Measurements from ENCODE around the gene NES. TPM values are rescaled to one million over a fixed set of nuclear protein-coding genes. Genes with fewer than 3 reads are reported as not detected.
"Not testable (repeated sequence)": the region's sequence is repeated elsewhere in the genome, so short reads cannot be mapped to it uniquely, and the experiment has no call there.

Gene NES
- total RNA-seq, 2 experiments from 2014 or later: 0.02 TPM; not detected in 1

DNA sequence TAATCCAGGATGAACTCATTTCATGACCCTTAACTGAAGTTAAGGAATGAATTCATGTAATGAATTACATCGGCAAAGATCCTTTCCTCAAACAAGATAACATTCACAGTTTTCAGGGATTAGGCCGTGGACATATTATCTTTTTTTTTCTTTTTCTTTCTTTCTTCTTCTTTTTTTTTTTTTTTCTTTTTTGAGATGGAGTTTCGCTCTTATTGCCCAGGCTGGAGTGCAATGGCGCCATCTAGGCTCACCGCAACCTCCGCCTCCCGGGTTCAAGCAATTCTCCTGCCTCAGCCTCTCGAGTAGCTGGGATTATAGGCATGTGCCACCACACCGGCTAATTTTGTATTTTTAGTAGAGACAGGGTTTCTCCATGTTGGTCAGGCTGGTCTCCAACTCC is 46.1 kb downstream of the NES start:
- H3K36me3 Mint-ChIP-seq (ENCODE audit: low read depth); H3K27ac Mint-ChIP-seq; ATAC-seq; intact Hi-C loops (cut with DNase I, micrococcal nuclease); H3K4me1 Mint-ChIP-seq; POLR2A ChIA-PET; H3K9me3 Mint-ChIP-seq (ENCODE audit: low read depth); DNase-seq; H3K4me3 Mint-ChIP-seq: not testable (repeated sequence)
- H3K27me3 Mint-ChIP-seq: peaks cover 40% of the 10 kb centered on the region
- CTCF ChIA-PET: interaction anchor here (1.2 kb wide), 1 partner anchor 12 kb away, joined by 3 read pairs; no protein-coding TSS in a partner anchor

DNA sequence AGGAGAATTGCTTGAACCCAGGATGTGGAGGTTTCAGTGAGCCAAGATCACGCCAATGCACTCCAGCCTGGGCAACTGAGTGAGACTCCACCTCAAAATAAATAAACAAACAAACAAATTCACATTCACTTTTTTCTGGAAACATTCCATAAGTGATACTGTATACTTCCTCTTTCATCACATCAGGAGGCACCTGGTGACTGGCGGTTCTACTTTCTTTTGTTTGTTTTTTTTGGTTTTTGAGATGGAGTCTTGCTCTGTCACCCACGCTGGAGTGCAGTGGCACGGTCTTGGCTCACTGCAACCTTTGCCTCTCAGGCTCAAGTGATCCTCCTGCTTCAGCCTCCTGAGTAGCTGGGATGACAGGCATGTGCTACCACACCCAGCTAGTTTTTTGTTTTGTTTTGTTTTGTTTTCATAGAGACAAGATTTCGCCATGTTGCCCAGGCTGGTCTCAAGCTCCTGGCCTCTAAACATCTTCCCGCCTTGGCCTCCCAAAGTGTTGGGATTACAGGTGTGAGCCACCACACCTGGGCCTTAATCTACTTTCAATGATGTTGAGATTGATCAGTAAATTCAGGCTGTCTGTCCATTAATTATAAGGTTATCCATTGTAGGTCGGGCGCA is 47.3 kb downstream of the NES start:
- ChIA-PET POLR2A (no interaction called here), CTCF (interaction anchor here (0.7 kb wide), 1 partner anchor 12 kb away, joined by 3 read pairs; the partner anchor contains the start of gene BCAN)
- intact Hi-C loops (cut with DNase I, micrococcal nuclease): loop anchor here in 1 of 2 experiments (5.0 kb wide), 1 partner anchor 77 kb away; the partner anchor contains the start of gene CRABP2
- no peak for DNase-seq
- H3K27me3 Mint-ChIP-seq: peaks cover 42% of the 10 kb centered on the region
- H3K4me1 Mint-ChIP-seq: peaks cover 6% of the 10 kb centered on the region
- no peak overlapping the region for H3K4me3 Mint-ChIP-seq
- ATAC-seq: no peak
- H3K36me3 Mint-ChIP-seq (ENCODE audit: low read depth): no peaks in the 10 kb centered on the region
- H3K9me3 Mint-ChIP-seq (ENCODE audit: low read depth): no peaks in the 10 kb centered on the region
- H3K27ac Mint-ChIP-seq: no peak overlapping the region

DNA sequence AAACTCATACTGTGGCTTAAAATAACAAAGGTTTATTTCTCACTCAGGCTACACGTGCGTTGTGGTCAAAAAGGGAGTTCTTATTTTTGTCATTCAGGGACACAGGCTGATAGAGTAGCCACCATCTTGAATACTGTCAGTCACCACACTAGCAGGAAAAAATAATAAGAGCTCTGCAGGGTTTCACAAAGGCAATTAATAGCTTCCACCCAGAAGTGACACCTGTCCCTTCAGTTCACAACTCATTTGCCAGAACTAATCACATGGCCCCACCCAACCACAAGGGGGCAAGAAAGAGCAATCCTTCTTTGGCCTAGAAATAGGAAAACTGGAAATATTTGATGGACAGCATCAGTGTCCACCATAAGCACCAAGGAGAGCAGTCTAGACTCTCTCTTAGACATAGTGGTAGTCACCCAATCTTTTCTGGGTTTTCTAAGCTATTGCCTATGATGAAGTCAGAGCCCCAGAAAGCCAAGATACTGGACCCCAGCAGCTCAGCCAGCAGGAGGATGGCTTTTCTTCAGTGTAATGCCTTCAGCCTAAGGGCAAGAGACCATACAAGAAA is 49.8 kb downstream of the NES start:
- ChIA-PET CTCF (interaction anchor here (0.6 to 7.0 kb wide), 32 partner anchors 10 to 256 kb away, joined by 3 to 117 read pairs (median 5); partner anchors contain the start of genes BCAN, CRABP2, MEF2D and NAXE), POLR2A (interaction anchor here (0.6 kb wide), 1 partner anchor 25 kb away, joined by 4 read pairs; no protein-coding TSS in a partner anchor)
- no peak overlapping the region for H3K27ac Mint-ChIP-seq
- intact Hi-C loops (cut with DNase I, micrococcal nuclease): loop anchor here (1.0 to 5.0 kb wide), 2 partner anchors 80 to 98 kb away; partner anchors contain the start of gene CRABP2 (in 1 of the 2)
- DNase-seq (peak; percentile 58), ATAC-seq (peak; percentile 30)
- peaks cover 6% of the 10 kb centered on the region for H3K4me1 Mint-ChIP-seq
- H3K4me3 Mint-ChIP-seq: no peak overlapping the region
- no peaks in the 10 kb centered on the region for H3K9me3 Mint-ChIP-seq (ENCODE audit: low read depth)
- H3K36me3 Mint-ChIP-seq (ENCODE audit: low read depth): no peaks in the 10 kb centered on the region
- H3K27me3 Mint-ChIP-seq: peaks cover 45% of the 10 kb centered on the region

DNA sequence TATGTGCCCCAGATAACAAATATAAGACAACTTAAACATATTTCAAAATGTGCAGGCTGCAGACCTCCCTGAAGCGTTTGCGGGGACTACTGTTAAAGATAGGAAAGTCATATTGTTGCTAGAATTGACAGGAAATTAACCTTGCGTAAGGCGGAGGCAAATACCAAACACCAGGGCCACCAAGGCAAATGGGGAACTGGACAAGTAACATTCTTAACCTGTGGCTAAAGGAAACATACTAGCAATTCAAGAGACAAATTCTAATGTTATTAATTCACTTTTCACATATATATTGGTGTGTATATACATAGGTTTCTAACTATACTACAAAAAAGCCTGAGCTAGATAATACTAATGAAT is 51.1 kb downstream of the NES start:
- ATAC-seq (no peak), DNase-seq (no peak)
- Mint-ChIP-seq H3K4me3 (no peak overlapping the region), H3K4me1 (peaks cover 6% of the 10 kb centered on the region), H3K27me3 (peaks cover 43% of the 10 kb centered on the region), H3K27ac (no peak overlapping the region), H3K9me3 (ENCODE audit: low read depth) (no peaks in the 10 kb centered on the region), H3K36me3 (ENCODE audit: low read depth) (no peaks in the 10 kb centered on the region)
- intact Hi-C loops (cut with DNase I, micrococcal nuclease): loop anchor here in 1 of 2 experiments (1.0 to 5.0 kb wide), 2 partner anchors 52 to 81 kb away; partner anchors contain the start of gene CRABP2
- POLR2A ChIA-PET: no interaction called here
- CTCF ChIA-PET: interaction anchor here (0.6 to 7.0 kb wide), 21 partner anchors 12 to 230 kb away, joined by 3 to 117 read pairs (median 4); partner anchors contain the start of genes BCAN, CRABP2, MEF2D and NES

DNA sequence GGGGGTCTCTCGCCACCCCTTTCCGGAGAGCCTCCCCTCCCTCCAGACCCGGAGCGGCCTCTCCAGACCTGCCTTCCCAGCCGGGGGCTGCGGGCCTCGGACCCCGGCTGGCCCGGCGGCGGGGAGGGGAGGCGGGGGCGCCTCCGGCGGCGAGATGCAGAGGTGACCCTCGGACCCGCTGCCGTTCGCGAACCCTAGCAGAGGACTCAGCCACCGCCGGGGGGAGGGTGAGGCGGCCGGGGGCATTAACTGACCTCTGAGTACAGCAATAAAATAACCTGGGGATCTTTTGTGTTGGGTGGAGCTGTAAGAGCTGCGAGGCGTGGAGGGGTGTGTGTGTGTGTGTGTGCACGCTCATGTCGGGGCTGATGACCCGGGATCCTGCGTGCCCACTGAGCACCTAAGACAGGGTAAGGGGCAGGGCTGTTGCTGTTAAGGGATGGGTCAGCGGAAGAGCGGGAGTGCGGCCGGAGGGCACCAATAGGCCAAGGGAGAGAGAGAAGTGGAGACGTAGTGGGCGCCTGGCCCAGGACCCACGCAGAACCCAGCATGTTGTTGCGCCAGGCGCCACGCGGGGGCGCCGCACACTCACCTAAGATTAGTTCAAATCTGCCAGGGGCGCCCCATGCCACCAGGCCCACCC is 51.6 kb downstream of the NES start:
- no peaks in the 10 kb centered on the region for H3K9me3 Mint-ChIP-seq (ENCODE audit: low read depth)
- CTCF ChIA-PET: interaction anchor here (0.6 to 7.0 kb wide), 12 partner anchors 14 to 168 kb away, joined by 3 to 117 read pairs (median 6); partner anchors contain the start of genes CRABP2 and NAXE
- no peaks in the 10 kb centered on the region for H3K36me3 Mint-ChIP-seq (ENCODE audit: low read depth)
- intact Hi-C loops (cut with DNase I, micrococcal nuclease): loop anchor here (1.0 to 5.0 kb wide), 4 partner anchors 32 to 82 kb away; partner anchors contain the start of gene CRABP2 (in 1 of the 2)
- no peak overlapping the region for H3K27ac Mint-ChIP-seq
- ATAC-seq: peak; percentile 65
- peak overlapping the region; percentile 53 for H3K4me3 Mint-ChIP-seq
- H3K4me1 Mint-ChIP-seq: peaks cover 6% of the 10 kb centered on the region
- POLR2A ChIA-PET: no interaction called here
- peaks cover 41% of the 10 kb centered on the region for H3K27me3 Mint-ChIP-seq
- peak; percentile 83 for DNase-seq

DNA sequence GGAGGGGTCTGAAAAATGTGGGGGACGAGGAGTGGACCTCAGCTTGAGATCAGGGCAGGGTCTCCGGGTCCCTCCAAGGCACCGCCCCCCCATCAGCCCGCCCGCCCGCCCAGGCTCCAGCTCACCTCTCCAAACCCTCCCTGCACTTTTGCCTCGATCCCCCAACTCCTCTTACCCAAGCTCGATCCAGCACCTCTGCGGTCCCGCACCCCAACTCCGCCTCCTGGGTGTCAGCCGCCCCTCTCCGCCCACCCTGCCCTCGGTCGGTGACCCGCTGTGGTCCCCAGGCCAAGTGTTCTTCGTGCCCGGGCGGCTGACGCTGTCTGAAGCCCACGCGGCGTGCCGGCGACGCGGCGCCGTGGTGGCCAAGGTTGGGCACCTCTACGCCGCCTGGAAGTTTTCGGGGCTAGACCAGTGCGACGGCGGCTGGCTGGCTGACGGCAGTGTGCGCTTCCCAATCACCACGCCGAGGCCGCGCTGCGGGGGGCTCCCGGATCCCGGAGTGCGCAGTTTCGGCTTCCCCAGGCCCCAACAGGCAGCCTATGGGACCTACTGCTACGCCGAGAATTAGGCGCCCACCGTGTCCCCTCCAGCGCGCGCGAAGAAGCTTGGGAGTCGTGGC is 52.3 kb downstream of the NES start:
- peaks cover 45% of the 10 kb centered on the region for H3K27me3 Mint-ChIP-seq

DNA sequence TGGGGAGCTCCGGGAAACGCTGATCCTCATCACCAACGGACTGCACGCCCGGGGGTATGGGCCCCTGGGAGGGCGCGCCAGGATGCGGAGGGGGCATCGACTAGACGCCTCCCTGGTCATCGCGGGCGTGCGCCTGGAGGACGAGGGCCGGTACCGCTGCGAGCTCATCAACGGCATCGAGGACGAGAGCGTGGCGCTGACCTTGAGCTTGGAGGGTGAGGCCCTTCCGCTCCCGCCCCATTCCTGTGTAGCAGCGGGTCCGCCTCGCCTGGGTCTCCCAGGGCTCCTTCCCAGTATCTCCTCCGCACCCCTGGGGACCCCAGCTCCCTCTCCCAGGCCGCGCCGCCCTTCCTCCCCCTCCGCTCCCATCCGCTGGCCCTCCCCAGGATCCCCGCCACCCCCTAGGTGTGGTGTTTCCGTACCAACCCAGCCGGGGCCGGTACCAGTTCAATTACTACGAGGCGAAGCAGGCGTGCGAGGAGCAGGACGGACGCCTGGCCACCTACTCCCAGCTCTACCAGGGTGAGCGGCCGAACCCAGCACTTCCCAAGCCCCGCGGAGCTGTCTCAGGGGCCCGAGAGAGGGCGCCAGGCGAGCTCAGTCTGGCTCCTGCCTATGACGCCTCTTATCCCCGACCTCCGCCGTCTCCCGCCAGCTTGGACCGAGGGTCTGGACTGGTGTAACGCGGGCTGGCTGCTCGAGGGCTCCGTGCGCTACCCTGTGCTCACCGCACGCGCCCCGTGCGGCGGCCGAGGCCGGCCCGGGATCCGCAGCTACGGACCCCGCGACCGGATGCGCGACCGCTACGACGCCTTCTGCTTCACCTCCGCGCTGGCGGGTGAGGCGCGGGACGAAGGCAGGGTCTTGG is 53.0 kb downstream of the NES start:
- ChIA-PET CTCF (interaction anchor here (0.6 to 7.0 kb wide), 36 partner anchors 11 to 708 kb away, joined by 3 to 117 read pairs (median 4); partner anchors contain the start of genes CRABP2, NAXE and NTRK1), POLR2A (interaction anchor here (1.0 to 1.1 kb wide), 2 partner anchors 33 to 37 kb away, joined by 3 read pairs; partner anchors contain the start of gene NAXE)
- peaks cover 6% of the 10 kb centered on the region for H3K4me1 Mint-ChIP-seq
- no peaks in the 10 kb centered on the region for H3K36me3 Mint-ChIP-seq (ENCODE audit: low read depth)
- H3K27me3 Mint-ChIP-seq: peaks cover 51% of the 10 kb centered on the region
- no peaks in the 10 kb centered on the region for H3K9me3 Mint-ChIP-seq (ENCODE audit: low read depth)
- H3K4me3 Mint-ChIP-seq: peak overlapping the region; percentile 28
- intact Hi-C loops (cut with DNase I, micrococcal nuclease): no loop called here
- no peak overlapping the region for H3K27ac Mint-ChIP-seq
- ATAC-seq (peak; percentile 73), DNase-seq (peak; percentile 71)

More for the DNA sequence above, 52.3 kb downstream of the NES start:
- Mint-ChIP-seq H3K36me3 (ENCODE audit: low read depth) (no peaks in the 10 kb centered on the region), H3K4me3 (peak overlapping the region; percentile 28), H3K27ac (no peak overlapping the region), H3K4me1 (peaks cover 6% of the 10 kb centered on the region), H3K9me3 (ENCODE audit: low read depth) (no peaks in the 10 kb centered on the region)
- no peak for ATAC-seq
- intact Hi-C loops (cut with DNase I, micrococcal nuclease): loop anchor here (1.0 to 5.0 kb wide), 4 partner anchors 32 to 82 kb away; partner anchors contain the start of gene CRABP2 (in 1 of the 2)
- DNase-seq: peak; percentile 15
- ChIA-PET CTCF (interaction anchor here (0.6 to 7.0 kb wide), 33 partner anchors 10 to 708 kb away, joined by 3 to 117 read pairs (median 4); partner anchors contain the start of genes CRABP2, NAXE and NTRK1), POLR2A (interaction anchor here (1.0 kb wide), 1 partner anchor 36 kb away, joined by 3 read pairs; no protein-coding TSS in a partner anchor)

DNA sequence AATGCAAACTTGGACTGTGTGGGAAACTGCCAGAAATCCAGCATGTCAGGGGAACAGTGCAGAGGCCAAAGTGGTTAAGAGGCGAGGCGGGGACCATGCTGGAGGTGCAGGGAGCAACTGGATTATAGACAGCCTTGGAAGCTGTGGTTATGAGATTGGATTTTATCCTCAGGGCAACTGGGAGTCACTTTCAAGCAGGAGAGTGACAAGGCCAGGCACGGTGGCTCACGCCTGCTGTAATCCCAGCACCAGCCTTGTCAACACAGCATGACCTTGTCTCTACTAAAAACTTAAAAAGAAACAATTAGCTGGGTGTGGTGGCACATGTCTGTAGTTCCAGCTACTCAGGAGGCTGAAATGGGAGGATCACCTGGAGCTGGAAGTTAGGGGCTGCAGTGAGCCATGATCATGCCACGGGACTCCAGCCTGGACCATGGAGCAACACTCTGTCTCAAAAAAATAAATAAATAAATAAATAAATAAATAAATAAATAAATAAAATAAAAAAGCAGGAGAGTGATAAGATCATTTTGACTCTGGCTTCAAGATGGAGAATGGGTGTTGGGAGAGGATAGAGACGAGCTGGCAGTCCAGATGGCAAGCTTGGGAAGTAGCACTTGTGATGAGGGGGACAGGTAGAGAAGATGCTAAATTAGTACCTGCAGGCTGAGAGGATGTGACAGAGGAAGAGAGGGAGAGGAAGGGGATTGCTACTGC is 54.5 kb downstream of the NES start:
- H3K27ac Mint-ChIP-seq: no peak overlapping the region
- ATAC-seq (no peak), DNase-seq (no peak)
- H3K27me3 Mint-ChIP-seq: peaks cover 51% of the 10 kb centered on the region
- no peaks in the 10 kb centered on the region for H3K9me3 Mint-ChIP-seq (ENCODE audit: low read depth)
- intact Hi-C loops (cut with DNase I, micrococcal nuclease): no loop called here
- no peaks in the 10 kb centered on the region for H3K36me3 Mint-ChIP-seq (ENCODE audit: low read depth)
- peaks cover 6% of the 10 kb centered on the region for H3K4me1 Mint-ChIP-seq
- ChIA-PET CTCF (interaction anchor here (0.6 to 7.0 kb wide), 7 partner anchors 35 to 253 kb away, joined by 3 to 117 read pairs (median 7); no protein-coding TSS in a partner anchor), POLR2A (no interaction called here)
- H3K4me3 Mint-ChIP-seq: no peak overlapping the region

DNA sequence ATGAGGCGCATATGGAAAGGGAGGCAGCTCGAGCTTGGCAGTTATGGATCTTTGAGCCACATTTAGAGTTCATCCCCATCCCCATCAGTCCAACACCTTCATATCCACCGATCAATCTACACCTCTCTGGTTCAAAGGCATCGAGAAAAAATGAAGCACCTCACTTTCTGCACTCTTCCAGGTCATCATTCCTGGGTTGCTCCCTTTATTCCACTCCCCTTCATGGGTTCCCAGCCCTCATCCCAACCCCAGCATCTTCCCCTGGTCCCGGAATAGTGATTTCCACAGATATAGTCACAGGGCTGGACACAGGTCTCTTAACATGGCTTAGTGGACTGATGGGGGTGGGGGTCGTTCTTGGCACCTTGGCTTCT is 57.6 kb downstream of the NES start:
- no peaks in the 10 kb centered on the region for H3K4me1 Mint-ChIP-seq
- ChIA-PET CTCF (interaction anchor here (0.7 to 2.2 kb wide), 12 partner anchors 10 to 308 kb away, joined by 3 to 8 read pairs (median 4); partner anchors contain the start of gene CRABP2), POLR2A (no interaction called here)
- no peaks in the 10 kb centered on the region for H3K9me3 Mint-ChIP-seq (ENCODE audit: low read depth)
- intact Hi-C loops (cut with DNase I, micrococcal nuclease): no loop called here
- no peak overlapping the region for H3K4me3 Mint-ChIP-seq
- H3K27me3 Mint-ChIP-seq: peaks cover 38% of the 10 kb centered on the region
- ATAC-seq: no peak
- H3K36me3 Mint-ChIP-seq (ENCODE audit: low read depth): no peaks in the 10 kb centered on the region
- no peak overlapping the region for H3K27ac Mint-ChIP-seq
- DNase-seq: no peak
